Effector memory CD4-positive, alpha-beta T cell (primary cell): ENCODE measurements around the gene NXPH3.
"Not testable (repeated sequence)": the region's sequence is repeated elsewhere in the genome, so short reads cannot be mapped to it uniquely, and the experiment has no call there.

ENCODE experiments used
- DNase-seq, 3 donors: peaks; one replicate each; pipeline ENCODE4 v3.0.0-alpha.2; 2020
- H3K27ac ChIP-seq: 2 replicates; pipeline ENCODE4 v1.7.0; 2013; ENCODE audit warnings: mild to moderate bottlenecking, low read length, moderate library complexity; ENCODE audit not compliant: insufficient read depth, poor library complexity, severe bottlenecking
- H3K27me3 ChIP-seq: replicated peaks from 2 replicates; pipeline ENCODE4 v1.7.0; 2013; ENCODE audit warnings: mild to moderate bottlenecking, low read length; ENCODE audit not compliant: insufficient read depth, control insufficient read depth, poor library complexity, severe bottlenecking
- H3K36me3 ChIP-seq: 2 replicates; pipeline ENCODE4 v1.7.0; 2013; ENCODE audit warnings: mild to moderate bottlenecking, low read length, moderate library complexity; ENCODE audit not compliant: control insufficient read depth, insufficient read depth
- H3K4me1 ChIP-seq: 2 replicates; pipeline ENCODE4 v1.7.0; 2013; ENCODE audit warnings: low read length, mild to moderate bottlenecking; ENCODE audit not compliant: control insufficient read depth, insufficient read depth, poor library complexity, severe bottlenecking
- H3K4me3 ChIP-seq: 2 replicates; pipeline ENCODE4 v1.7.0; 2013; ENCODE audit warnings: low read length, low read depth, mild to moderate bottlenecking; ENCODE audit not compliant: insufficient read depth, poor library complexity, severe bottlenecking
- H3K9me3 ChIP-seq: 2 replicates; pipeline ENCODE4 v1.7.0; 2013; ENCODE audit warnings: mild to moderate bottlenecking, low read length, moderate library complexity; ENCODE audit not compliant: control insufficient read depth

The NXPH3 gene

GRCh38 chr17:49568695-49569047 is 7.0 kb upstream of the NXPH3 start:
- not testable (repeated sequence) for H3K36me3 ChIP-seq, H3K27ac ChIP-seq, H3K9me3 ChIP-seq, H3K27me3 ChIP-seq, H3K4me3 ChIP-seq, DNase-seq
- peaks cover 13% of the 10 kb centered on the region for H3K4me1 ChIP-seq

- Histone ChIP-seq H3K27ac (no peak overlapping the region), H3K4me3 (no peak overlapping the region), H3K9me3 (no peaks in the 10 kb centered on the region), H3K4me1 (peaks cover 14% of the 10 kb centered on the region), H3K27me3 (peaks cover 10% of the 10 kb centered on the region), H3K36me3 (no peaks in the 10 kb centered on the region)
- no peak for DNase-seq
Measured at GRCh38 chr17:49570540-49571242, 5.0 kb upstream of the NXPH3 start.

- Histone ChIP-seq H3K9me3 (no peaks in the 10 kb centered on the region), H3K4me3 (no peak overlapping the region), H3K36me3 (no peaks in the 10 kb centered on the region), H3K4me1 (peaks cover 20% of the 10 kb centered on the region), H3K27ac (no peak overlapping the region), H3K27me3 (peaks cover 16% of the 10 kb centered on the region)
- DNase-seq = no peak
Measured at GRCh38 chr17:49571283-49571682, 4.4 kb upstream of the NXPH3 start.

DNA sequence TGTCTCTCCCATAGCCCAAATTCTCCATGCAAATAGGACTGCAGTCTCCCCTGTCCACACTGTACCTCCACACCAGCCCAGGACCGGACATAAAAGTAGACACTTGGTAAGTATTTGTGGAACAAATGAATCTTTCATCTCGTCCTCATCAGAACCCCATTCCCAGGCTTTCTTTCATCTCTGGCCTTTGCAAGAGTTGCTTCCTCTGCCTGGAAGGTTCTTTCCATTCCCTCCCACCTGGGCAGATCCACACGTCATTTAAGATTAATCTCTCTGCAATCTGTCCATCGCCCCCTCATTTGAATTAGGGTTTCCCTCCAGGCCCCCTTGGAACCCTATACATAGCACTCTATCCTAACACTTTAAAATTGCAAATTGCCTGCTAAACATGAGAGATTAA is 3.9 kb upstream of the NXPH3 start:
- Histone ChIP-seq H3K9me3 (no peaks in the 10 kb centered on the region), H3K4me3 (no peak overlapping the region), H3K27me3 (peaks cover 21% of the 10 kb centered on the region), H3K36me3 (no peaks in the 10 kb centered on the region), H3K27ac (no peak overlapping the region), H3K4me1 (peaks cover 24% of the 10 kb centered on the region)
- DNase-seq = no peak

- Histone ChIP-seq H3K4me3 (no peak overlapping the region), H3K9me3 (no peaks in the 10 kb centered on the region), H3K36me3 (no peaks in the 10 kb centered on the region), H3K4me1 (peaks cover 26% of the 10 kb centered on the region), H3K27ac (no peak overlapping the region), H3K27me3 (peaks cover 26% of the 10 kb centered on the region)
- DNase-seq = no peak
Measured at GRCh38 chr17:49572226-49572625, 3.4 kb upstream of the NXPH3 start.

DNA sequence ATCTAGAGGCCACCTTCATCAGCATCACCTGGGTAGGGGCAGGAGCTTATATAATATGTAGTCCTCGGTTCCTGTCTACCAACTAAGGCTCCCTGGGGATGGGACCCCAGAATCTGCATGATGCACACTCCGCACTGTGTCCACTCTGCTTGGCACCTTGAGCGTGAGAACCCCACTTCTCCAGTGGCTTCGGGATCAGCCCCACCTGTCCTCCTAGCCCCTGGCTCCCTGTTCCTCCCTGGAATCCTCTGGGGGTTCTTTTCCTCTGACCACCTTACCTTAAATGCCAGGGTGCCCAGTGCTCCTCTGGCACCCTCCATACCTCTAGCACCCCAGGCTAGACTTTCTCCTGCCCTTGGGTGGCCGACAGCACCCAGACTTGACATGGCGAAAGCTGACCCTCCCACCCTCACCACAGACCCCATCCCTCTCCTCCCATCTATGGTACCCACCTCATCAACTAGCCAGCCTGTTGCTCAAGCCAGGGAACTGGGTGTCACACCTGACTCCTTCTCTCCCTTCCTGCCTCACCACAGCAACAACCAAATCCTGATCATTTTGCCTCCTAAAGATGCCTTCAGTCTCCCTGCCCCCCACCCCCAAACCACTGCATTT is 2.8 kb upstream of the NXPH3 start:
- Histone ChIP-seq H3K4me1 (peaks cover 22% of the 10 kb centered on the region), H3K4me3 (no peak overlapping the region), H3K27me3 (peaks cover 32% of the 10 kb centered on the region), H3K27ac (no peak overlapping the region), H3K9me3 (no peaks in the 10 kb centered on the region), H3K36me3 (no peaks in the 10 kb centered on the region)
- DNase-seq = no peak

DNA sequence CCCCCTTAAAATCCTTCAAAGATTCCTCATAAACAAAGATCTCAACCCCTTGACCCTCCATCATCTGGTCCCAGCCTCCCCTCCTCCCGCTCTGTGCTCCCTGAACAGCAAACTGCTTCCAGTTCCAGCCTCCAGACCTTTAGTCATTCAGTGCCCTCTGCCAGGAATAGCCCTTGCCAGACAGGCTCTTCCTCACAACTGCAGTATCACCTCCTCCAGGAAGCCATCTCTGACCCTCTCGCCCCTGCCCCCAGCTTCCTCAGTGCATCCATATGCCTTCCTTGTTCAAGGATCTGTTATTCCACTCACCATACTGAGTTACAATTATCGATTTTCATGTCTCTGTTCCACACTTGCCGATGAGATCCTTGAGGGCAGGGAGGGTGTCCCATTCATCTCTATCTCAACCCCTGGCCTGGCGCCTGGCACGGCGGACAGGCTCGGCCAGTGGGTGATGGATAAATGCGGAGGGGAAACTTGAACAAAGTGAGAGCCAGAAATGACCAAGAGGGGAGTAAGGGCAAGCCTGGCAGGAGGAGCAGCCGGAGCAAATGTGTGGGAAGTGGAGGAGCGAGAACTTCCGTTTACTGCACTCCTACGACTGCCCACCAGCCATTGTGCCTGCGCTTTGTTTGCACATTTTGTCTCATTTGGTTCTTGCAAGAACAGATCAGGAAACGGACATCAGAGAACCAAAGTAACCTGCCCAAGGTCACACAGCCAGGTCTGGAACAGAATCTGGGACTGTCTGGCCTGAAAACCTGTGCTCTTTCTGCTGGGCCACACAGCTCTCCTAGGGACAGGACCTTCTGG is 2.0 kb upstream of the NXPH3 start:
- DNase-seq = no peak
- Histone ChIP-seq H3K9me3 (no peaks in the 10 kb centered on the region), H3K4me3 (no peak overlapping the region), H3K36me3 (no peaks in the 10 kb centered on the region), H3K27ac (no peak overlapping the region), H3K4me1 (peaks cover 18% of the 10 kb centered on the region), H3K27me3 (peaks cover 36% of the 10 kb centered on the region)

- no peak for DNase-seq
- H3K9me3 ChIP-seq = no peaks in the 10 kb centered on the region
- peaks cover 18% of the 10 kb centered on the region for H3K4me1 ChIP-seq
- no peak overlapping the region for H3K27ac ChIP-seq
- H3K36me3 ChIP-seq = no peaks in the 10 kb centered on the region
- peaks cover 36% of the 10 kb centered on the region for H3K27me3 ChIP-seq
- H3K4me3 ChIP-seq = no peak overlapping the region
Measured at GRCh38 chr17:49574323-49574781, 1.3 kb upstream of the NXPH3 start.

DNA sequence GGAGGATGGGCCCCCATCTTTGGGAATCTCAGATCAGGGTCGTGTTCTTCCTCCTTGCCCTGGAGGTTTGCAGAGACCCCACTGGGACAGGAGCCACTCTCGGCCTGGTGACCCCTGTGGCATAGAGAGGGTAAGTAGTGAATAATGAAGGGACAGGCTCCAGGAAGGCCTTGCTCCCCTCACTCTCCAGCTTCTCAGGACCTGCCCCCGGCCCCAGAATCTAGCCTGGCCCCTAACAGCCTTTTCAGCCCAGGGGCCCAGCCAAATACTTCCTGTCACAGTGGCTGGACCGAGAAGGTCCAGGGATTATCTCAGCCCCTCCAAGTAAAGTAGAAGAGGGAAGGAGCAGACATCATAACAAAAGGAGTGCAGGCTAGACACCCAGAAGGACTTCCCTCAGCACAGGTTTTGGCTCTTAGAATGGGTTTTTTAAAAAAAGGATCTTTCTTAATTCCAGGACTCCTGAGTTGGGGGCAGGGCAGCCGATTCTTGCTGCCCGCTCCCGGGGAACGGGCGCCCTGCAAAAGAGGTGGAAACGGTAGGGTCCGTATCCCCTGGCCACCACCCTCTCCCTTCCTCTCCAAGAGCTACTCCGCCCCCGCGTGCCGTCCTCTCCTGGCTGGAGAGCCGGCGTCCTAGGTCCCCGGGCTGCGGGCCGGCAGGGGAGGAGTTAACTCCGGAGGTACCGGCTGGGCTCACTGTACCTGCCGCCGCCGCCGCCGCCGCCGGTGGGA is 559 bp upstream of the NXPH3 start:
- H3K27ac ChIP-seq = no peak overlapping the region
- H3K4me3 ChIP-seq = no peak overlapping the region
- no peaks in the 10 kb centered on the region for H3K9me3 ChIP-seq
- no peaks in the 10 kb centered on the region for H3K36me3 ChIP-seq
- H3K4me1 ChIP-seq = peaks cover 17% of the 10 kb centered on the region
- H3K27me3 ChIP-seq = peaks cover 36% of the 10 kb centered on the region
- DNase-seq = no peak
